ENCODE results near the gene ZNF780B. TPM values are rescaled to one million over a fixed set of nuclear protein-coding genes. Genes with fewer than 3 reads are reported as not detected.

ZNF780B gene
- polyA plus RNA-seq, 4 donors: 18.1 to 45.5 (median 29.5) TPM

DNA sequence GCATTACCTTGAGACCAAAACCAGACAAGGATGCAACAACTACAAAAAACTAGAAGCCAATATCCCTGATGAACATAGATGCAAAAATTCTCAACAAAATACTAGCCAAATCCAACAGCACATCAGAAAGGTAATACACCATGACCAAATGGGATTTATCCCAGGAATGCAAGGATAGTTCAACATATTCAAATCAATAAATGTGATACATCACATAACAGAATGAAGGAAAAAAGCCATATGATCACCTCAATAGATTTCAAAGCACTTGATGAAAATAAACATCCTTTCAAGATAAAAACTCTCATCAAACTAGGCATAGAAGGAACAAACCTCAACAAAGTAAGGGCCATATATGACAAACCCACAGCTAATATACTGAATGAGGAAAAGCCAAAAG, 69.4 kb downstream of the ZNF780B start:
- DNase-seq (ENCODE audit: low read depth in 4 of 4, low spot score in 2 of 4): no peak

DNA sequence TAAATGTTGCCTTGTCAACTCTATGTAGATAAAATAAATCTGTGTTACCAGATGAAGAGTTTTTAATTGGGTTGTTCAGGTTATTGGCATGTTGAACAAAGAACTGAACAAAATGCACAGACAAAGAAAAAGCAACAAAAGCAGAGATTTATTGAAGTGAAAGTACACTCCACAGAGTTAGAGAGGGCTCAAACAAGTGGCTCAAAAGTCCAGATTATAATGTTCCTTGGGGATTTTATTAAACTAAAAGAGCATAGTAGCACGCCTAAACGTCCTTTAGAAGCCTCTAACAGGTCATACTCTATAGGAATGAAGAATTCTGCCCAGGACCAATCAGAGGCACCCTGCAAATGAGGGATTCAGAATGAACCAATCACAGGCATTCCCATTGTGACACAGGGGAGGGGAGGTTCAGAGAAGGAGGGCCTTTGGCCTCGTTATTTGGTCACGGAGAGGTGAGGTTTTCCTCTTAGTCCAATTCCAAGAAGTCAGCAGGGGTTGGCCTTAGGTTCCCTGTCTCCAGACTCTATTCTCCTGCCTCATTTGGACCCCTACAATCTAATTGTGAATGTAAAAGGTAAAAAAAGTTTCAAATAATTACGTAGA, 72.2 kb downstream of the ZNF780B start:
- DNase-seq (ENCODE audit: low read depth in 4 of 4, low spot score in 2 of 4): no peak

DNA sequence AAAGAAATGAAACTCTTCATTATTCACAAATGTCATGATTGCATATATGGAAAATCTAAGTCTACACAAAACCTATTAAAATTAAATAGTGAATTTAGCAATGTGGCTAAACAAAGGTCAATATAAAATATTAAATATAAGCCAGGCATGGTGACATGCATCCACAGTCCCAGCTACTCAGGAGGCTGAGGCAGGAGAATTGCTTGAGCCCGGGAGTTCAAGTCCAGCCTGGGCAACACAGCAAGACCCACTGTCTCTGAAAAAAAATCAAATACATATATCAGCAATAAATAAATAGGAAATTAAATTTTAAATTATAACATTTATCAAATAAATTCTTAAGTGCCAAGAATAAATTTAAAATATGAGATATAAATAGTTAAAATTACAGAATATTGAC, 73.1 kb downstream of the ZNF780B start:
- no peak for DNase-seq (ENCODE audit: low read depth in 4 of 4, low spot score in 2 of 4)

Other genes with a start within 250 kb of the ZNF780B start
- gene DYRK1B, start 222.1 kb downstream of the ZNF780B start, polyA plus RNA-seq (ENCODE audit: insufficient read length in 4 of 4): 10 to 100 TPM; 29.3 to 44.9 (median 34.2) TPM
- 100 to 1,000 TPM; 328 to 352 (median 339) TPM for gene FBL, start 209.9 kb downstream of the ZNF780B start, polyA plus RNA-seq (ENCODE audit: insufficient read length in 4 of 4)
- 10 to 100 TPM in 2 of 4 donors, 1 to 10 TPM in 2; 5.1 to 12.7 (median 8.5) TPM for gene FCGBP, start 121.6 kb downstream of the ZNF780B start, polyA plus RNA-seq (ENCODE audit: insufficient read length in 4 of 4)
- gene PSMC4, start 85.1 kb downstream of the ZNF780B start, polyA plus RNA-seq (ENCODE audit: insufficient read length in 4 of 4): 100 to 1,000 TPM in 2 of 4 donors, 10 to 100 TPM in 2; 81.2 to 103 (median 99.1) TPM
- gene ZNF546, start 59.2 kb downstream of the ZNF780B start, polyA plus RNA-seq (ENCODE audit: insufficient read length in 4 of 4): 10 to 100 TPM in 1 of 4 donors, 1 to 10 TPM in 3; 5.4 to 12.0 (median 7.6) TPM
- gene ZNF780A, start 34.7 kb upstream of the ZNF780B start, polyA plus RNA-seq (ENCODE audit: insufficient read length in 4 of 4): 10 to 100 TPM; 17.4 to 19.8 (median 18.6) TPM
- gene MAP3K10, start 135.2 kb upstream of the ZNF780B start, polyA plus RNA-seq (ENCODE audit: insufficient read length in 4 of 4): 10 to 100 TPM; 10.8 to 19.3 (median 17.4) TPM
- gene TTC9B, start 162.2 kb upstream of the ZNF780B start, polyA plus RNA-seq (ENCODE audit: insufficient read length in 4 of 4): under 1 TPM in 3 of 4 donors, not detected in 1; 0.07 to 0.47 (median 0.14) TPM
- 1 to 10 TPM; 1.0 to 2.6 (median 1.9) TPM for gene CCNP, start 170.5 kb upstream of the ZNF780B start, polyA plus RNA-seq (ENCODE audit: insufficient read length in 4 of 4)
- 100 to 1,000 TPM; 131 to 226 (median 200) TPM for gene AKT2, start 229.1 kb upstream of the ZNF780B start, polyA plus RNA-seq (ENCODE audit: insufficient read length in 4 of 4)